Activated gamma-delta T cell (primary cell): ENCODE data around the gene LMF1.
"Not testable (repeated sequence)": the region's sequence is repeated elsewhere in the genome, so short reads cannot be mapped to it uniquely, and the experiment has no call there.

ENCODE experiments used
- DNase-seq: peaks from one replicate; lab custom pipeline; 2025; lab: John Stamatoyannopoulos, UW

Gene LMF1

GRCh38 chr16:831571-832413 lies 139.0 kb downstream of the LMF1 start:
- DNase-seq: no peak

DNA sequence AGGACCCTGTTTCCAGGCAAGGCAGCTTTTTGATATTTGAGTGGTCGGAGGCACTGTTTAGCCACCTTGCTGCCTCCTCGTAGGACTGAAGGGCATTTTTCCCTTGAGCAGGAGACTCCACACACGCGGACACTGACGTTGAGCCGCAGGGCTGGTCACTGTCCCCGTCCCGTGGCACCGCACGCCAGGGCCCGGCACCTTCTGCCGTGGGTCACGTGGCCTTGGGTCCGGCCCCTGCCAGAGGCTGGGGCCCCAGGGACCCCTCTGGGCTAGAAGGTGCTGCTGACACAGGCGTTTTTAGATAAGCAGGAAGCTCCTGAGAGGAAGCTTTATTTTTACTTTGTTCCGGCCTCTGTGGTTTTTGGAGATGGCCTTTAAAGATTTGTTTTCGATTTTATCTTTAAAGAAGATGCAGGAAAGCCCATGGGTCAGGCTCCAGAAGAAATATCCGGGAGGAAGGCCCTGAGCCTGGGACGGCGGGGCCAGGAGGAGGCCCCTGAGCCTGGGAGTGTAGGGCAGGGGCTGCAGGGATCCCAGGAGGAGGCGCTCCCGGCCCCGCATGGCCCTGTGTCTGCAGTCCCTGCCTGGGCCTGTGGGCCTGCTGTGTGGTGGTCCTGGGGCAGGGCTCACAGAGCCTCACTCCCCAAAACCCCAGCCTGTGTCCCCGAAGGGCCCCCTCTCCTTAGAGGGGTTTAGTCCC lies 139.8 kb downstream of the LMF1 start:
- DNase-seq: no peak

GRCh38 chr16:830107-830870 lies 140.5 kb downstream of the LMF1 start:
- no peak for DNase-seq

DNA sequence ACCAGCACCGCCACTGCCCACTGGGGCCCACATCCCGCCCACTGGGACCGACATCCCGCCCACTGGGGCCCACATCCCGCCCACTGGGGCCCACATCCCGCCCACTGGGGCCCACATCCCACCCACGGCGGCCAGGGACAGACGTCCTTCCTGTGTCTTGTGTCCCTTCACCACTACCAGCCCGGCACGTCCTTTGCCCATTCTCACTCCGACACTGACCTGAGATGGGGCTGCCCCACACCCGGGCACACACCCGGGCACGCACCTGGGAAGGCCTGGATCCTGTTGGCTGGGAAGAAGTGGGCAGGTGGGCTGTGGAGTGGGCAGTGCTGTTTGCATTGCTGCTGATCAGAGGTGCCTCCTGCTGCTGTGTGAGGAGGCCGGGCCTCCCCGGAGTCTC lies 141.9 kb downstream of the LMF1 start:
- DNase-seq: no peak

- DNase-seq: no peak
These were observed 143.3 kb downstream of the LMF1 start for GRCh38 chr16:827513-827912.

DNA sequence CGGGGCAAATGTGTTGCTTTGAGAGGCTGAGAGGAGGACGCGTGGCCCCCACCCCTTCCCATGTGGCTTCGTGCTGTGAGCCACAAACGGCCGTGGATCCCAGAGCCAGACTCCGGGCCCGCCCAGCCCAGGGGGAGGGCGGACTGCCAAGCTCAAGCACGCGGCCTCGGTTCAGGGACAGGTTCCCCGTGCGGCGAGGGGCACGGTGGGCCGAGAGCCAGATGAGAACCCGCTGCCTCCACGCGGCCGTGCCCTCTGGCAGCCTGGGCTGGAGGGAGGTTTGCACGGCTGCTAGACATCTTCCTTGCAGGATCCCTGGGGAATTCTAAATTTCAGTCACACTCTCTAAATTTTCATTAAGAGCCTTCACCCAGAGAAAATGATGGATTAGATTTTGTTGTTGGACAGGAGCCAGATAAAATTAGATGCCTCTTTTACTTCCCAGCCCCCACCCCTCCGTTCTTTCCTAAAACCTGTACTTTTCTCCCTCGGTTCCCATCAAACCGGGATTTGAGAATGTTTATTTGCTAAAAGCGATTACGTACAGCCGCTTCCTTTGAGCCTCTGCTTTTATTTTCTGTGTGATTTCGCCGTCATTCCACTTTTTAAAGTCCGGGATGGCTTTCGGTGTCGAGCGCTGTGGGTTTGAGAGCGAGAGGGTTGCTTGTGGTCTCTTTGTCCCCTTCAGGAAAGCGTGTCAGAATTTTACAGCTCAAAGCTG lies 145.3 kb downstream of the LMF1 start:
- no peak for DNase-seq

DNA sequence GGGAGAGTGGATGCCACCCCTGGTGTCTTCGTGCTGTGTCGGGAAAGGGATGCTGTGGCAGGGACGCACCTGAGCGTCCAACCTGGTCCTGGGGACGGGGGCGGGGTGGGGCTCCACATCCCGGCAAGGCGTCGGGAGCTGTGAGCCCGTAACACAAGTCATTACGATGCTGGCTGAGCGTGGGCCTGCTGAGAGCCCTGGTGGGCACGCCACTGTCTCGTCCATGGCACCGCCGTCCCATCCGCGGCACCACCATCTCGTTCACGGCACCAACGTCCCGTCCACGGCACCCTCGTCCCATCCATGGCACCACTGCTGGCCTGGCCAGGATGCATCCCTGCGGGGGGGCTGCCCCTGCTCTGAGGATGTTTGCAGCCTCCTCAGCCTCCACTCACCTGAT lies 146.2 kb downstream of the LMF1 start:
- no peak for DNase-seq

- DNase-seq: no peak
These were observed 146.6 kb downstream of the LMF1 start for GRCh38 chr16:824194-824593.

DNA sequence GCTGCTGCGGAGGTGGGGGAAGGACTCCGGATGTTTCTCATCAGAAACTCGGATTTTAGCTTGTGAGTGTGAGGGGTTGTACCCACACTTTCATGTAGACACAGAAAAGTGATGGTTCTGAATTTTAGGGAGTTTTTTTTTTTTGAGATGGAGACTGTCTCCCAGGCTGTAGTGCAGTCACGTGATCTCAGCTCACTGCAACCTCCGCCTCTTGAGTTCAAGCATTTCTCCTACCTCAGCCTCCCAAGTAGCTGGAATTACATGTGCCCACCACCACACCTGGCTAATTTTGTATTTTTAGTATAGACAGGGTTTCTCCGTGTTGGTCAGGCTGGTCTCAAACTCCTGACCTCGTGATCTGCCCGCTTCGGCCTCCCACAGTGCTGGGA lies 147.9 kb downstream of the LMF1 start:
- no peak for DNase-seq

GRCh38 chr16:822174-822908 lies 148.4 kb downstream of the LMF1 start:
- no peak for DNase-seq

DNA sequence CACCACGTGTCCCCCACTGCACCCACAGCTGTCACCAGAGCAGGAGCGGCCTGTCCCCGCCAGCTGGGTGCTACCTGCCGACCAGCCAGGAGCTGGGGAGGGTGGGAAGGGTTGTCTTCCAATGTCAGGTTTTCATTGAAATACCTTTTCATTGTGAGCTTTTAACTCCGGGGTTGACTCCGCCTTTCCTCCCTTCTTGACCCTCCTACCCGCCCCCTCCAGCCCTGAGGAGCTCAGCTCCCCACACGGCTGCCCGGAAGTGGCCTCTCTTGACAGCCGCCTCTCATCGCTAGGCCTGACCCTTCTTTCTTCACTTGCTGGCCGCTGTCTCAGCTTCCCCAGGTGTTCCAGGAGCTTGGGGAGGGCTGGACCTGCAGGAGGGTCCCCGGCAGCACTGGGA lies 149.0 kb downstream of the LMF1 start:
- DNase-seq: no peak

- DNase-seq: no peak
These were observed 150.0 kb downstream of the LMF1 start for GRCh38 chr16:820748-821147.

- DNase-seq: not testable (repeated sequence)
These were observed 150.8 kb downstream of the LMF1 start for GRCh38 chr16:820044-820408.

DNA sequence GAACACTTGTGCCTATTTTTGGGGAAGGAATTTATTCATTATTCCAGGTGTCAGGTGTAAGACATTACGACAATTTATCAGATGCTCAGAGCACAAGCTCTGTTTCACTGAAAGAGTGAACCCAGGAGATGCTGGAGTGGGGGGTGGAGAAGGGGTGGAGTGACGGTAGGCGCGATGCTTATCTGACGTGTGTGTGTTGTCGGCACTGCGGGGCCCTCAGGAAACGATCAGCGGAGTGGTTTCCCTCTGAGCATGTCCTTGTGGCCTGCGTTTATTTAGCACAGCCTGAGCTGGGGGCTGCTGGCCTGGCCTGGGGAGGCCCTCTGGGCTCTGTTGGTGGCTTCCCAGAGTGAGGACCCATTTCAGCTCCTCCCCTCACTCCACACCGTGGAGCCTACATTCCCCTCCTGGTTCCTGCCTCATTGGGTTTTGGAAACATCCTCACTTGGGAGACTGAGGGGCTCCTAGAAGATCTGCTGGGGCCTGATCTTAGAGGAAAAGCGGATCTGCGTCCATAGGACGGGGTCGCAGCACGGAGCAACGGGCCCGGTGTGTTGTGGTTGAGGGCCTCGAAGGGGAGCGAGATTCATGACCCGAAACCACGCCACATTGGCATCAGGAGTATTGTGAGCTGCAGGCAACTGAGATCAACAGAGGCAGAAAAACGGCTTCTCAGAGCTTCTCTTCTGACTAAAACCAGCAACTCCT lies 151.3 kb downstream of the LMF1 start:
- DNase-seq: no peak

DNA sequence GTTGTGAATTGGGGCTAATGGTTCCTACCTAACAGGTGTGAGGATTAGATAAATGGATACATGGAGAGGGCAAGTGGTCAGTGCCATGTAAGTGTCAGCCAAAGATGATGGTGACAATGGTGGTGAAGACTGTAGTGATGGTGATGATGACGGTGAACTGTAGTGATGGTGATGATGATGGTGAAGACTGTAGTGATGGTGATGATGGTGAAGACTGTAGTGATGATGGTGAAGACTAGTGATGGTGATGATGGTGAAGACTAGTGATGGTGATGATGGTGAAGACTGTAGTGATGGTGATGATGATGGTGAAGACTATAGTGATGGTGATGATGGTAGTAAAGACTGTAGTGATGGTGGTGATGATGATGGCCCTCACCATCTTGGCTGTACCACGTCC lies 152.2 kb downstream of the LMF1 start:
- no peak for DNase-seq

GRCh38 chr16:818132-818531 lies 152.7 kb downstream of the LMF1 start:
- no peak for DNase-seq

- no peak for DNase-seq
These were observed 153.5 kb downstream of the LMF1 start for GRCh38 chr16:817001-817906.

DNA sequence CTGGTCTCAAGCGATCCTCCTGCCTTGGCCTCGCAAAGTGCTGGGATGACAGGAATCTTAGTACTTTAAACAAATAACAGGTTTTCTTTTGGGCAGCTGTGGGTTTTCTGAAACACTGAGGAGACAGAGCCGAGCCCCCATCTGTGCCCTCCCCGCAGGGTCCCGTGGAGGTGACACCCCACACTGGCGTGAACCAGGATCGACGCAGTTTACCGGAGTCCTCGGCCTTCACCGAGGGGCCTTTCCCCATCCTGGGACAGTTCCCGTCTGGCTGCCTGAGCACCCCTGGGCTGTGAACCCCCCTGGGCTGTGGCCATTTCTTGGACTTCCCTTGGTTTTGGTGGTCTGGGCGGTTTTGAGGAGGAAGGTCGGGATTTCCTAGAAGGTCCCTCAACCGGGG lies 154.9 kb downstream of the LMF1 start:
- DNase-seq: no peak

- DNase-seq: no peak
These were observed 155.8 kb downstream of the LMF1 start for GRCh38 chr16:814974-815373.

GRCh38 chr16:813916-814412 lies 156.8 kb downstream of the LMF1 start:
- no peak for DNase-seq
